ENCODE measurements around the gene MBD3L1.

DNA sequence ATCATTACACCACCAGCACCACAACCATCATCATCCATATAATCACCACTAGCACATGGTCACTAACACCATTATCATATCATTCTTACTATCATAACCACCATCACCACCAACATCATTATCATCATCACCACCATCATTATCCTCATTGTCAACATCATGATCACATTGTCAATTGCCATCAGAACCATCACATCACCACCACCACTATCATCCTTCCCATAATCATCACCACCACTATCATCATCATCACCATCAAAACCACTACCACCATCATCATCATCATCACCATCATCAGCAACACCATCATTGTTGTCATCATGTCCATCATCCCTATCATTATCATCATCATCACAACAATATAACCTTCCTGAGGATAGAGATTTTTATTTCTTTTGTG is 58.1 kb downstream of the MBD3L1 start:
- TF ChIP-seq, protein P1, sequence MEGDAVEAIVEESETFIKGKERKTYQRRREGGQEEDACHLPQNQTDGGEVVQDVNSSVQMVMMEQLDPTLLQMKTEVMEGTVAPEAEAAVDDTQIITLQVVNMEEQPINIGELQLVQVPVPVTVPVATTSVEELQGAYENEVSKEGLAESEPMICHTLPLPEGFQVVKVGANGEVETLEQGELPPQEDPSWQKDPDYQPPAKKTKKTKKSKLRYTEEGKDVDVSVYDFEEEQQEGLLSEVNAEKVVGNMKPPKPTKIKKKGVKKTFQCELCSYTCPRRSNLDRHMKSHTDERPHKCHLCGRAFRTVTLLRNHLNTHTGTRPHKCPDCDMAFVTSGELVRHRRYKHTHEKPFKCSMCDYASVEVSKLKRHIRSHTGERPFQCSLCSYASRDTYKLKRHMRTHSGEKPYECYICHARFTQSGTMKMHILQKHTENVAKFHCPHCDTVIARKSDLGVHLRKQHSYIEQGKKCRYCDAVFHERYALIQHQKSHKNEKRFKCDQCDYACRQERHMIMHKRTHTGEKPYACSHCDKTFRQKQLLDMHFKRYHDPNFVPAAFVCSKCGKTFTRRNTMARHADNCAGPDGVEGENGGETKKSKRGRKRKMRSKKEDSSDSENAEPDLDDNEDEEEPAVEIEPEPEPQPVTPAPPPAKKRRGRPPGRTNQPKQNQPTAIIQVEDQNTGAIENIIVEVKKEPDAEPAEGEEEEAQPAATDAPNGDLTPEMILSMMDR (IDR thresholded peaks at IDR 0.05; ENCODE audit: insufficient read depth, low read length) = no peak
- TF ChIP-seq GABPA (IDR thresholded peaks at IDR 0.05; ENCODE audit: low read depth) (no peak), POLR2AphosphoS5 (IDR thresholded peaks at IDR 0.05; ENCODE audit: low read depth) (no peak), SPI1 (IDR thresholded peaks at IDR 0.05; ENCODE audit: borderline replicate concordance, low read depth) (no peak)
- TF ChIP-seq, protein P2, sequence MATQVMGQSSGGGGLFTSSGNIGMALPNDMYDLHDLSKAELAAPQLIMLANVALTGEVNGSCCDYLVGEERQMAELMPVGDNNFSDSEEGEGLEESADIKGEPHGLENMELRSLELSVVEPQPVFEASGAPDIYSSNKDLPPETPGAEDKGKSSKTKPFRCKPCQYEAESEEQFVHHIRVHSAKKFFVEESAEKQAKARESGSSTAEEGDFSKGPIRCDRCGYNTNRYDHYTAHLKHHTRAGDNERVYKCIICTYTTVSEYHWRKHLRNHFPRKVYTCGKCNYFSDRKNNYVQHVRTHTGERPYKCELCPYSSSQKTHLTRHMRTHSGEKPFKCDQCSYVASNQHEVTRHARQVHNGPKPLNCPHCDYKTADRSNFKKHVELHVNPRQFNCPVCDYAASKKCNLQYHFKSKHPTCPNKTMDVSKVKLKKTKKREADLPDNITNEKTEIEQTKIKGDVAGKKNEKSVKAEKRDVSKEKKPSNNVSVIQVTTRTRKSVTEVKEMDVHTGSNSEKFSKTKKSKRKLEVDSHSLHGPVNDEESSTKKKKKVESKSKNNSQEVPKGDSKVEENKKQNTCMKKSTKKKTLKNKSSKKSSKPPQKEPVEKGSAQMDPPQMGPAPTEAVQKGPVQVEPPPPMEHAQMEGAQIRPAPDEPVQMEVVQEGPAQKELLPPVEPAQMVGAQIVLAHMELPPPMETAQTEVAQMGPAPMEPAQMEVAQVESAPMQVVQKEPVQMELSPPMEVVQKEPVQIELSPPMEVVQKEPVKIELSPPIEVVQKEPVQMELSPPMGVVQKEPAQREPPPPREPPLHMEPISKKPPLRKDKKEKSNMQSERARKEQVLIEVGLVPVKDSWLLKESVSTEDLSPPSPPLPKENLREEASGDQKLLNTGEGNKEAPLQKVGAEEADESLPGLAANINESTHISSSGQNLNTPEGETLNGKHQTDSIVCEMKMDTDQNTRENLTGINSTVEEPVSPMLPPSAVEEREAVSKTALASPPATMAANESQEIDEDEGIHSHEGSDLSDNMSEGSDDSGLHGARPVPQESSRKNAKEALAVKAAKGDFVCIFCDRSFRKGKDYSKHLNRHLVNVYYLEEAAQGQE (IDR thresholded peaks at IDR 0.05; ENCODE audit: insufficient replicate concordance, low read depth) = no peak

Data from HL-60 (cell line).